Measurements from ENCODE around the gene CCL5.

CCL5 gene

DNA sequence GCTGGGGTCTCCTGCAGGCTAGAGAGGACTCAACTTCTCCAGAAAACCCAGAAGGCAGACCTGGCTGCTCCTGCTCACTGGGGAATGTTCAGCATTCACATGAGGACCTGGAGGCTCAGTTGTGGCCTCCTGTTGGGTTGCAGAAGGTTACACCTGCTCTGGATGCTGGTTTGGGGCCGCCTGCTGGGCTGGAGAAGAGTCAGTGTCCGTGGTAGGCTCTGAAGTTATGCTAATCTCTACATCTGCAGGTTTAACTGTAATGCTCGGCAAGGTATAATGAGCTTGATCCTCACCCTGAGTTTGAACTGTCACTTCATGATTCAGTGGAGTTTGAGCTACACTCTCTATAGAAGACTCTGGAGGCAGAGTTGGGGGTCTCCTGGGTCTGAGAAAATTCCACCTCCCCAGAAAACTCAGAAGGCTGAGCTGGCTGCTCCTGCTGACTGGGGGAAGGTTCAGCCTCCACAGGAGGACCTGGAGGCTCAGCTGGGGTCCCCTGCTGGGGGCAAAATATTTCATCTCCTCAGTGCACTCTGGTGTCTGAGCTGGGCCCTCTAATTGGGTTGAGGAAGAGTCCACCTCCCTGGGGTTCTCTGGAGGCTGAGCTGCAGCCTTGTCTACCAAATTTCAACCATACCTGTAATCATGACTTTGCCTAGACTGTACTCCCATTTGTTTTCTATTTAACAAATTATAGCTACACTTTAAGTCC, 26.9 kb upstream of the CCL5 start:
- TF ChIP-seq ZNF274 (IDR thresholded peaks at IDR 0.05; ENCODE audit: low read depth, low read length) (no peak), SUZ12 (IDR thresholded peaks at IDR 0.05; ENCODE audit: extremely low read depth, insufficient read depth, insufficient read length) (no peak), YY1 (IDR thresholded peaks at IDR 0.05; ENCODE audit: insufficient read depth, insufficient read length) (no peak)
- Histone ChIP-seq H3K4me3 (ENCODE audit: insufficient read length, low read depth) (no peak overlapping the region), H3K27me3 (ENCODE audit: insufficient read depth, insufficient read length) (no peaks in the 10 kb centered on the region), H3K36me3 (ENCODE audit: insufficient read depth, insufficient read length, low read length) (no peaks in the 10 kb centered on the region), H3K4me1 (ENCODE audit: insufficient read depth, insufficient read length) (no peaks in the 10 kb centered on the region), H3K9ac (ENCODE audit: insufficient read length, low read depth) (no peak overlapping the region), H3K9me3 (ENCODE audit: insufficient read depth, low read length) (no peaks in the 10 kb centered on the region)
- no peak for DNase-seq (ENCODE audit: low read depth, low spot score)

GRCh38 chr17:35906191-35906925, 26.2 kb upstream of the CCL5 start:
- H3K4me1 ChIP-seq (ENCODE audit: insufficient read depth, insufficient read length), result no peaks in the 10 kb centered on the region
- no peaks in the 10 kb centered on the region for H3K27me3 ChIP-seq (ENCODE audit: insufficient read depth, insufficient read length)
- H3K36me3 ChIP-seq (ENCODE audit: insufficient read depth, insufficient read length, low read length), result no peaks in the 10 kb centered on the region
- DNase-seq (ENCODE audit: low read depth, low spot score), result no peak
- TF ChIP-seq YY1 (IDR thresholded peaks at IDR 0.05; ENCODE audit: insufficient read depth, insufficient read length) (no peak), ZNF274 (IDR thresholded peaks at IDR 0.05; ENCODE audit: low read depth, low read length) (no peak), SUZ12 (IDR thresholded peaks at IDR 0.05; ENCODE audit: extremely low read depth, insufficient read depth, insufficient read length) (no peak)
- no peaks in the 10 kb centered on the region for H3K9me3 ChIP-seq (ENCODE audit: insufficient read depth, low read length)
- no peak overlapping the region for H3K4me3 ChIP-seq (ENCODE audit: insufficient read length, low read depth)
- no peak overlapping the region for H3K9ac ChIP-seq (ENCODE audit: insufficient read length, low read depth)

- no peak overlapping the region for H3K4me3 ChIP-seq (ENCODE audit: insufficient read length, low read depth)
- no peaks in the 10 kb centered on the region for H3K9me3 ChIP-seq (ENCODE audit: insufficient read depth, low read length)
- no peak overlapping the region for H3K9ac ChIP-seq (ENCODE audit: insufficient read length, low read depth)
- no peak for DNase-seq (ENCODE audit: low read depth, low spot score)
- no peaks in the 10 kb centered on the region for H3K36me3 ChIP-seq (ENCODE audit: insufficient read depth, insufficient read length, low read length)
- no peaks in the 10 kb centered on the region for H3K4me1 ChIP-seq (ENCODE audit: insufficient read depth, insufficient read length)
- TF ChIP-seq ZNF274 (IDR thresholded peaks at IDR 0.05; ENCODE audit: low read depth, low read length) (no peak), YY1 (IDR thresholded peaks at IDR 0.05; ENCODE audit: insufficient read depth, insufficient read length) (no peak), SUZ12 (IDR thresholded peaks at IDR 0.05; ENCODE audit: extremely low read depth, insufficient read depth, insufficient read length) (no peak)
- no peaks in the 10 kb centered on the region for H3K27me3 ChIP-seq (ENCODE audit: insufficient read depth, insufficient read length)
Measured at GRCh38 chr17:35903451-35903850, 23.3 kb upstream of the CCL5 start.

- no peaks in the 10 kb centered on the region for H3K4me1 ChIP-seq (ENCODE audit: insufficient read depth, insufficient read length)
- H3K9me3 ChIP-seq (ENCODE audit: insufficient read depth, low read length), result no peaks in the 10 kb centered on the region
- H3K36me3 ChIP-seq (ENCODE audit: insufficient read depth, insufficient read length, low read length), result no peaks in the 10 kb centered on the region
- no peaks in the 10 kb centered on the region for H3K27me3 ChIP-seq (ENCODE audit: insufficient read depth, insufficient read length)
- TF ChIP-seq SUZ12 (IDR thresholded peaks at IDR 0.05; ENCODE audit: extremely low read depth, insufficient read depth, insufficient read length) (no peak), ZNF274 (IDR thresholded peaks at IDR 0.05; ENCODE audit: low read depth, low read length) (no peak), YY1 (IDR thresholded peaks at IDR 0.05; ENCODE audit: insufficient read depth, insufficient read length) (no peak)
- no peak overlapping the region for H3K9ac ChIP-seq (ENCODE audit: insufficient read length, low read depth)
- no peak overlapping the region for H3K4me3 ChIP-seq (ENCODE audit: insufficient read length, low read depth)
- no peak for DNase-seq (ENCODE audit: low read depth, low spot score)
Measured at GRCh38 chr17:35901631-35902175, 21.5 kb upstream of the CCL5 start.

GRCh38 chr17:35900708-35901480, 20.7 kb upstream of the CCL5 start:
- Histone ChIP-seq H3K4me1 (ENCODE audit: insufficient read depth, insufficient read length) (no peaks in the 10 kb centered on the region), H3K4me3 (ENCODE audit: insufficient read length, low read depth) (no peak overlapping the region), H3K36me3 (ENCODE audit: insufficient read depth, insufficient read length, low read length) (no peaks in the 10 kb centered on the region), H3K9ac (ENCODE audit: insufficient read length, low read depth) (no peak overlapping the region), H3K9me3 (ENCODE audit: insufficient read depth, low read length) (no peaks in the 10 kb centered on the region), H3K27me3 (ENCODE audit: insufficient read depth, insufficient read length) (no peaks in the 10 kb centered on the region)
- TF ChIP-seq SUZ12 (IDR thresholded peaks at IDR 0.05; ENCODE audit: extremely low read depth, insufficient read depth, insufficient read length), result no peak
- DNase-seq (ENCODE audit: low read depth, low spot score), result no peak

DNA sequence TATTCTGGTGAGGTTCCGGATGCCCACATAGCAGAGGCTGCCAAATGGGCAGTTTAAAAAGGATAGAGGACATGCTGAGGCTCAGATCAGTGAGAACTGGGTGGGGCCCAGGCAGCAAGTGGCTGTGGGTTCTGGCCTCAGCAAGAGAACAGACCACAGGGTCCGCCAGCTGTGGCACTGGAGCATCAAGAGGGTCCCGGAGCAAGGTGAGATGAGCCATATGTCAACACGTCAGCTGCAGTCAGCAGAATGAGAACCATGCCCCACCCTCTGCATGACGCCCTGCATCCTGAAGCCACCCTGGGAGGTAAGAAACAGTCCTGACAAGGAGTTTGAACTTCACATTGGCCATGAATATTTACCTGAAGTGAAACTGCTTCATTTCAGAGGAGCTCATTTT, 20.1 kb upstream of the CCL5 start:
- TF ChIP-seq SUZ12 (IDR thresholded peaks at IDR 0.05; ENCODE audit: extremely low read depth, insufficient read depth, insufficient read length) (no peak), YY1 (IDR thresholded peaks at IDR 0.05; ENCODE audit: insufficient read depth, insufficient read length) (no peak), ZNF274 (IDR thresholded peaks at IDR 0.05; ENCODE audit: low read depth, low read length) (no peak)
- H3K4me3 ChIP-seq (ENCODE audit: insufficient read length, low read depth), result no peak overlapping the region
- H3K36me3 ChIP-seq (ENCODE audit: insufficient read depth, insufficient read length, low read length), result no peaks in the 10 kb centered on the region
- no peak overlapping the region for H3K9ac ChIP-seq (ENCODE audit: insufficient read length, low read depth)
- H3K27me3 ChIP-seq (ENCODE audit: insufficient read depth, insufficient read length), result no peaks in the 10 kb centered on the region
- no peak for DNase-seq (ENCODE audit: low read depth, low spot score)
- no peaks in the 10 kb centered on the region for H3K9me3 ChIP-seq (ENCODE audit: insufficient read depth, low read length)
- H3K4me1 ChIP-seq (ENCODE audit: insufficient read depth, insufficient read length), result no peaks in the 10 kb centered on the region

Measured in NT2/D1 (cell line).